GM23248 (cell line): ENCODE results near the gene CRY1.

Experiments
- EZH2 ChIP-seq: fragments of 200-600 bp; sonication (generic); IDR thresholded peaks from 2 replicates; pipeline ENCODE4 v1.6.1; 2018; ENCODE audit warnings: antibody characterized with exemption, mild to moderate bottlenecking; ENCODE audit not compliant: insufficient read depth, poor library complexity, severe bottlenecking
- EZH2phosphoT487 ChIP-seq: fragments of 200-600 bp; sonication (generic); IDR thresholded peaks from 2 replicates; pipeline ENCODE4 v1.6.1; 2018; ENCODE audit warnings: antibody characterized with exemption, moderate library complexity, mild to moderate bottlenecking, low read depth; ENCODE audit not compliant: insufficient read depth

DNA sequence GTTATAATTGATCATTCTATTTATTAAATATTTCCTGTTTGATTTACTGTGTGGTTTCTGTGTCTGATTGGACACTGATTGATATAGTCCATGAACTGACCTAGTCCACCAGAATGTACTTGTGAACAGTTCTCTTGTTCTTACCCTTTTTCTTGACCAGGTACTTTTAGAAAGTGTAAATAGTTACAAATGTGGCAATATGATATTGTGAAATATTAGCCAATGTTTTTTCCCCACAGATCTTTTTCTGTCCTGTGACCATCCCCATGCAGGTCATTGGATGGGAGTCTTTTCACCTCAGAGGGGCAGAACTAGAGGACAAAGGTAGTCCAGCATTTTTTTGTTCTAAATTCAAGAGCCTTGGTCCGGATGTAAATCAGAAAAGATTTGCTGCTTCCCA lies 8.3 kb upstream of the CRY1 start:
- TF ChIP-seq EZH2phosphoT487 = no peak
- no peak for TF ChIP-seq EZH2
